Measurements from ENCODE around the gene CRYAB. TPM values are rescaled to one million over a fixed set of nuclear protein-coding genes. Genes with fewer than 3 reads are reported as not detected.

CRYAB gene
- total RNA-seq, 1 donor: not detected

Other genes with a start within 250 kb of the CRYAB start
- 27.1 TPM for gene PPP2R1B, start 145.4 kb downstream of the CRYAB start, total RNA-seq
- gene ALG9, start 40.2 kb downstream of the CRYAB start, total RNA-seq: 23.7 TPM
- 2.0 TPM for gene FDXACB1, start 32.6 kb downstream of the CRYAB start, total RNA-seq
- gene CFAP68, start 32.2 kb downstream of the CRYAB start, total RNA-seq: 13.2 TPM
- gene HSPB2, start 964 bp upstream of the CRYAB start, total RNA-seq: not detected
- not detected for gene C11orf52, start 7.1 kb upstream of the CRYAB start, total RNA-seq
- gene DIXDC1, start 25.6 kb upstream of the CRYAB start, total RNA-seq: 1.4 TPM
- gene DLAT, start 113.6 kb upstream of the CRYAB start, total RNA-seq: 15.1 TPM
- gene PIH1D2, start 162.2 kb upstream of the CRYAB start, total RNA-seq: not detected
- gene NKAPD1, start 162.5 kb upstream of the CRYAB start, total RNA-seq: 20.7 TPM
- 10.6 TPM for gene TIMM8B, start 175.0 kb upstream of the CRYAB start, total RNA-seq
- gene SDHD, start 175.1 kb upstream of the CRYAB start, total RNA-seq: 72.1 TPM